Measurements from ENCODE around the gene CFAP74. TPM values are rescaled to one million over a fixed set of nuclear protein-coding genes. Genes with fewer than 3 reads are reported as not detected.
A peak's percentile ranks its signal among the peaks of the same experiment; 100 is the strongest.

The CFAP74 gene
- total and polyA plus RNA-seq, 2 of the 13 experiments (the other 11 are each of a cell fraction or from before 2014, with no cell fraction given): 0.27 to 0.62 TPM

GRCh38 chr1:1986451-1987141, 17.0 kb downstream of the CFAP74 start (continued):
- TF ChIP-seq, protein P1, sequence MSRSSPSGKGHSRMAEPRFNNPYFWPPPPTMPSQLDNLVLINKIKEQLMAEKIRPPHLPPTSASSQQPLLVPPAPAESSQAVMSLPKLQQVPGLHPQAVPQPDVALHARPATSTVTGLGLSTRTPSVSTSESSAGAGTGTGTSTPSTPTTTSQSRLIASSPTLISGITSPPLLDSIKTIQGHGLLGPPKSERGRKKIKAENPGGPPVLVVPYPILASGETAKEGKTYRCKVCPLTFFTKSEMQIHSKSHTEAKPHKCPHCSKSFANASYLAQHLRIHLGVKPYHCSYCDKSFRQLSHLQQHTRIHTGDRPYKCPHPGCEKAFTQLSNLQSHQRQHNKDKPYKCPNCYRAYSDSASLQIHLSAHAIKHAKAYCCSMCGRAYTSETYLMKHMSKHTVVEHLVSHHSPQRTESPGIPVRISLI (CRISPR knock-in tag; IDR thresholded peaks at IDR 0.05; ENCODE audit: borderline replicate concordance): no peak; the same call in 1 of the 2 replicates
- TF ChIP-seq ZNF737 (CRISPR knock-in tag; IDR thresholded peaks at IDR 0.05; ENCODE audit: borderline replicate concordance) (no peak), LCORL (IDR thresholded peaks at IDR 0.05) (no peak), LCORL (CRISPR knock-in tag; IDR thresholded peaks at IDR 0.05) (no peak), SMARCC2 (IDR thresholded peaks at IDR 0.05) (no peak), ZFP90 (CRISPR knock-in tag; IDR thresholded peaks at IDR 0.05; ENCODE audit: borderline replicate concordance) (no peak), RFXAP (CRISPR knock-in tag; IDR thresholded peaks at IDR 0.05; ENCODE audit: borderline replicate concordance) (no peak), ZIK1 (CRISPR knock-in tag; IDR thresholded peaks at IDR 0.05; ENCODE audit: borderline replicate concordance, low read depth) (no peak), GATAD1 (CRISPR knock-in tag; IDR thresholded peaks at IDR 0.05) (no peak), ZFX (CRISPR knock-in tag; IDR thresholded peaks at IDR 0.05; ENCODE audit: low read depth) (peak; percentile 78), CHD4 (IDR thresholded peaks at IDR 0.05; ENCODE audit: borderline replicate concordance, low read length) (no peak), KLF11 (CRISPR knock-in tag; IDR thresholded peaks at IDR 0.05) (no peak), NR2F2 (IDR thresholded peaks at IDR 0.05; ENCODE audit: borderline replicate concordance, low read depth) (no peak), MIER2 (CRISPR knock-in tag; IDR thresholded peaks at IDR 0.05) (no peak), KDM2A (CRISPR knock-in tag; IDR thresholded peaks at IDR 0.05; ENCODE audit: borderline replicate concordance, low read depth) (no peak), HMGA1 (CRISPR knock-in tag; conservative IDR thresholded peaks at IDR 0.05) (no peak), CENPT (CRISPR knock-in tag; IDR thresholded peaks at IDR 0.05; ENCODE audit: low read depth) (no peak), CBX5 (CRISPR knock-in tag; IDR thresholded peaks at IDR 0.05; ENCODE audit: borderline replicate concordance) (no peak), NCOA5 (CRISPR knock-in tag; IDR thresholded peaks at IDR 0.05) (no peak), SPEN (CRISPR knock-in tag; IDR thresholded peaks at IDR 0.05; ENCODE audit: low read depth) (no peak), PAX8 (CRISPR knock-in tag; IDR thresholded peaks at IDR 0.05; ENCODE audit: borderline replicate concordance) (no peak), RBFOX2 (IDR thresholded peaks at IDR 0.05; ENCODE audit: low read depth, low read length) (no peak), YY1 (IDR thresholded peaks at IDR 0.05; ENCODE audit: insufficient read depth, insufficient replicate concordance, low read depth, low read length) (no peak), POLR2G (IDR thresholded peaks at IDR 0.05; ENCODE audit: low read depth, low read length) (no peak)
- TF ChIP-seq, protein P2, sequence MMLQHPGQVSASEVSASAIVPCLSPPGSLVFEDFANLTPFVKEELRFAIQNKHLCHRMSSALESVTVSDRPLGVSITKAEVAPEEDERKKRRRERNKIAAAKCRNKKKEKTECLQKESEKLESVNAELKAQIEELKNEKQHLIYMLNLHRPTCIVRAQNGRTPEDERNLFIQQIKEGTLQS (CRISPR knock-in tag; IDR thresholded peaks at IDR 0.05): no peak
- TF ChIP-seq, protein P3, sequence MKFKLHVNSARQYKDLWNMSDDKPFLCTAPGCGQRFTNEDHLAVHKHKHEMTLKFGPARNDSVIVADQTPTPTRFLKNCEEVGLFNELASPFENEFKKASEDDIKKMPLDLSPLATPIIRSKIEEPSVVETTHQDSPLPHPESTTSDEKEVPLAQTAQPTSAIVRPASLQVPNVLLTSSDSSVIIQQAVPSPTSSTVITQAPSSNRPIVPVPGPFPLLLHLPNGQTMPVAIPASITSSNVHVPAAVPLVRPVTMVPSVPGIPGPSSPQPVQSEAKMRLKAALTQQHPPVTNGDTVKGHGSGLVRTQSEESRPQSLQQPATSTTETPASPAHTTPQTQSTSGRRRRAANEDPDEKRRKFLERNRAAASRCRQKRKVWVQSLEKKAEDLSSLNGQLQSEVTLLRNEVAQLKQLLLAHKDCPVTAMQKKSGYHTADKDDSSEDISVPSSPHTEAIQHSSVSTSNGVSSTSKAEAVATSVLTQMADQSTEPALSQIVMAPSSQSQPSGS (CRISPR knock-in tag; IDR thresholded peaks at IDR 0.05): no peak
- TF ChIP-seq, protein P4, sequence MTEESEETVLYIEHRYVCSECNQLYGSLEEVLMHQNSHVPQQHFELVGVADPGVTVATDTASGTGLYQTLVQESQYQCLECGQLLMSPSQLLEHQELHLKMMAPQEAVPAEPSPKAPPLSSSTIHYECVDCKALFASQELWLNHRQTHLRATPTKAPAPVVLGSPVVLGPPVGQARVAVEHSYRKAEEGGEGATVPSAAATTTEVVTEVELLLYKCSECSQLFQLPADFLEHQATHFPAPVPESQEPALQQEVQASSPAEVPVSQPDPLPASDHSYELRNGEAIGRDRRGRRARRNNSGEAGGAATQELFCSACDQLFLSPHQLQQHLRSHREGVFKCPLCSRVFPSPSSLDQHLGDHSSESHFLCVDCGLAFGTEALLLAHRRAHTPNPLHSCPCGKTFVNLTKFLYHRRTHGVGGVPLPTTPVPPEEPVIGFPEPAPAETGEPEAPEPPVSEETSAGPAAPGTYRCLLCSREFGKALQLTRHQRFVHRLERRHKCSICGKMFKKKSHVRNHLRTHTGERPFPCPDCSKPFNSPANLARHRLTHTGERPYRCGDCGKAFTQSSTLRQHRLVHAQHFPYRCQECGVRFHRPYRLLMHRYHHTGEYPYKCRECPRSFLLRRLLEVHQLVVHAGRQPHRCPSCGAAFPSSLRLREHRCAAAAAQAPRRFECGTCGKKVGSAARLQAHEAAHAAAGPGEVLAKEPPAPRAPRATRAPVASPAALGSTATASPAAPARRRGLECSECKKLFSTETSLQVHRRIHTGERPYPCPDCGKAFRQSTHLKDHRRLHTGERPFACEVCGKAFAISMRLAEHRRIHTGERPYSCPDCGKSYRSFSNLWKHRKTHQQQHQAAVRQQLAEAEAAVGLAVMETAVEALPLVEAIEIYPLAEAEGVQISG (CRISPR knock-in tag; IDR thresholded peaks at IDR 0.05): 0 out of 2 replicates have a peak, but pooled peaks have one; percentile 16

Data from HepG2 (cell line).